HG02610 (cell line): ENCODE results near the gene TLX1.

Experiments
- ATAC-seq: cut with Tn5 transposase; IDR thresholded peaks from one replicate; pipeline ENCODE4 v1.9.1; 2021; ENCODE audit warnings: mild to moderate bottlenecking, moderate library complexity; ENCODE audit not compliant: unreplicated experiment

TLX1 gene

DNA sequence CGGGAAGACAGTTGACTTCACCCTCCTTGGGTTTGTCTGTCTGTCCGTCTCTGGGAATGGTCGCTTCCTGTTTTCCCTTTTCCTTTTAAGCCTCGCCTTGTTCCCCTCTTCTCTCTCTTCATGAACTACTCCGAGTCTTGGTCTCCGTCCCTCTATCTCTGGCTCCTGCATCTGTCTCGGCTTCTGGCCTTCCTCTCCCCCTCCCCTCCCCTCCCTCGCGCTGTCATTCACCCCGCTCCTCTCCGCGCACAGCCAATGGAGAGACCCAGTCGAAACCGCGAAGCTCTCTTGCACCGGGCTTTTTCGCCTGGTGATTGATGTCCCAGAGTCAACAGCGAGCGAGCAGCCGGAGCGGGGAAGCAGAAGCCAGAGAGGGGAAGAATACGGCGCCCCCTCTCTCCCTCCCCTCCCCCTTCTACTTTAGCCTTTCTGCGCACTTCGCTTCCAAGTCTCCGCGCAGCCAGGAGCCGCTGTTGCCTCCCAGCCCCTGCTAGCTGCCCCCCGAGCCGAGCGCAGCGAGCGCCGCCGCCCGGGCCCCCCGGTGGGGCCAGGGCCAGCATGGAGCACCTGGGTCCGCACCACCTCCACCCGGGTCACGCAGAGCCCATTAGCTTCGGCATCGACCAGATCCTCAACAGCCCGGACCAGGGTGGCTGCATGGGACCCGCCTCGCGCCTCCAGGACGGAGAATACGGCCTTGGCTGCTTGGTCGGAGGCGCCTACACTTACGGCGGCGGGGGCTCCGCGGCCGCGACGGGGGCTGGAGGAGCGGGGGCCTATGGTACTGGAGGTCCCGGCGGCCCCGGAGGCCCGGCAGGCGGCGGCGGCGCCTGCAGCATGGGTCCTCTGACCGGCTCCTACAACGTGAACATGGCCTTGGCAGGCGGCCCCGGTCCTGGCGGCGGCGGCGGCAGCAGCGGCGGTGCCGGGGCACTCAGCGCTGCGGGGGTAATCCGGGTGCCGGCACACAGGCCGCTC is at the start of gene TLX1:
TSS of gene TLX1 (plus strand) at position 317 of the 978 bp plus-strand sequence. CDS start at position 559, 242 bp downstream.
- ATAC-seq, result no peak

DNA sequence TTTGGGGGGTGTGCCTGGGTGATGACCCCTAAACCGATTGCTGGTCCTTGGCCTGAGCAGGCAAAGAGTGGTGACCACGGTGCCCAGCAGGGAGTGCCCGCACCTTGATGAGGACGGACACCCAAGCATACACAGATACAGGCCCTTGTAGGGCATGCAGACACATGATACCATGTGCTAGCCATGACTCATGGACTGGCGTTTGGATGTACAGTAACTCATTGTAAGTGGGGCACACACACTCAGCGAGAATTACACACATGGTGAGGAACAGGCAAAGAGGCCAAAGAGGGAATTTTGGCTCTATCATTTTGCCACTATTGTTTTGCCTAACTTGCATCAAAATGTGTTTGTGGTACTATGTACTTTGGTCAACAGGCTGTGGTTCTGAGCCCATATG is 45.3 kb upstream of the TLX1 start:
- ATAC-seq, result no peak

DNA sequence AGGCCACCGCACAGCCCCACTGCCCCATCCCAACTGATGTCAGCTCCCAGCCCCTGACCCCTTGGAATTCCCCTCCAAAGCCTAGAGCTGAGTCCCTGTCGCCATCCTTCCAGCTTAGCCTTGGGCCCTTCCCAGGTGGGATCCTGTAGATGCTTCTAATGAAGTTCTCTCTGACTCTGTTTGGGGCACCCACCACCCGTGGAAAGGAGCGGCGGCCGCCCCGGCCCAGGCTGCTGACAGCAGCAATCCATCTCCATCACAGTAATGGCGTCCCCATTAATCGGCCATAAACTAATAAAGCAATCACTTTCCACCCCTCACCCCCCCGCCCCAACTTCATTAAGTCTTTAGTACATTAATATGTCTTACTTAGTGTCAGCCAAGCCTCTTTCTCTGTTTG is 43.7 kb upstream of the TLX1 start:
- no peak for ATAC-seq

DNA sequence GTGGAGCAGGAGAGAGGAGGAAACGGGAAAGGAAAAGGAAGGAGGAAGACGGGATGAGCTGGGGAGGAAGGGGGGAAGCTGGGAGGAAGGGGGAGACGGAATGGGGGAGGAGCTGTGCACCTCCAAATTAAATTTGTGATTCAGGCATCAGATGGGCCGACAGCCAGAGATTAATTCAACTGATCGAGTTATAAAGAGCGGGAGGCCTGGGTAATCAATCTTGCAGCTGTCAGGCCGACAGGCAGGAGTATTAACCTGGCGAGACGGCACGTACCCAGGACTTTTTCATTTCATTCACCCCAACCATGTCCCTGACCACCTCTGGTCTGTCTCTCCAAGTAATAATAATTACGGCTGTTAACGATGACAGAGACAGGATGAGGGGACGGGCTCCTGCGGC is 43.1 kb upstream of the TLX1 start:
- ATAC-seq, result no peak

DNA sequence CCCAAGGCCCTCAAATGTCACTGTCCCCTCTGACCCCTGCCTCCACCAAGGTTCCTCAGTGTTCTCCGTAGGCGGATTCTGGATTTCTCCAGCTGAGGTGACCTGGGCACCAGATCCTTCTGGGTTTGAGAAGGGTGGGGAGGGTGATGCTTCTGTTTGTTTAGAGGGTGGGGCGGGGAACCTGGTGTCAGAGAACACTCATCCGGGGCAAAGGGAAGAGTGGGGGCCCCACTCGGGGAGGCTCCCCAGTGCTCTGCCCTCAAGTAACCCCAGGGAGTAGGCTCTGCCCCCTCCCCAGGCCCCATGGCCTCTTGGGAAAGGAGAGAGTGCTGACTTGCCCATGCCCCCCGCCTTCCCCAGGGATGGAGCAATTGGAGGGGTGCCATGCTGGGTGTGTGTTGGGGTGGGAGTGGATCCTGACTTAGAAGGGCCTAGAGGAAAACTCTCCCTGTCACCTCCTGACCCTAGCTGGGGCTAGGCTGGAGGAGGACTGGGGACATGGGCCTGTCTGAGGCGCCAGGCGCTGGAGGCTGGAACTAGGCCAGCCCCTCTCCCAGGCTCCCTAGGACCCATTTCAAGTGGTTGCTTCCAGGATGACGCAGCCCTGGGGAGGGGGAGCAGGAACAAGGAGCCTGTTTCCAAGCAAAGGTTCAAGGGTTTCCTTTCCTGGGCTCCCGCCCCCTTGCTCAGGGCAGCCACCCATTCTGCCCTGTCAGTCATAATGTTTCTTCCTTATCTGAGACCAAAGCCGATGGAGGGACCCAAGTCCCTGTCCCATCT is 41.4 kb upstream of the TLX1 start:
- ATAC-seq, result no peak

DNA sequence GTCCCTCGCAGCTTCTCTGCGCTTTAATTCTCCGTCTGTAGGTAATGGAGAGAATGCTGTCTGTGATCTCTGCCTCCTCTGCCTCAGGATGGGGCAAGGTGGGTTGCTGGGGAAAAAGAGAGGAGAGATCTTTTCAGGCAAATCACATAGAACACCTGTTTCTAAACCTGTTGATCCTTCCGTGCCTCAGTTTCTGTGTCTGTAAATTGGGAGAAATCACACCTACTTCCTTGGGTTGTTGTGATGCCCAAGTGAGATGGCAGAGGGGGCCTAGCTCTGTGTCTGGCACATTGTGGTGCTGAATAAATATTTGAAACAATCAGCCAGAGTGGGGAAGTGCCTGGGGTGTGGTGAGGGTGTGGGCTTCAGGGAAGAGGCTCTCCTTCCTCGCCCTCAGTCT is 40.5 kb upstream of the TLX1 start:
- ATAC-seq, result no peak

DNA sequence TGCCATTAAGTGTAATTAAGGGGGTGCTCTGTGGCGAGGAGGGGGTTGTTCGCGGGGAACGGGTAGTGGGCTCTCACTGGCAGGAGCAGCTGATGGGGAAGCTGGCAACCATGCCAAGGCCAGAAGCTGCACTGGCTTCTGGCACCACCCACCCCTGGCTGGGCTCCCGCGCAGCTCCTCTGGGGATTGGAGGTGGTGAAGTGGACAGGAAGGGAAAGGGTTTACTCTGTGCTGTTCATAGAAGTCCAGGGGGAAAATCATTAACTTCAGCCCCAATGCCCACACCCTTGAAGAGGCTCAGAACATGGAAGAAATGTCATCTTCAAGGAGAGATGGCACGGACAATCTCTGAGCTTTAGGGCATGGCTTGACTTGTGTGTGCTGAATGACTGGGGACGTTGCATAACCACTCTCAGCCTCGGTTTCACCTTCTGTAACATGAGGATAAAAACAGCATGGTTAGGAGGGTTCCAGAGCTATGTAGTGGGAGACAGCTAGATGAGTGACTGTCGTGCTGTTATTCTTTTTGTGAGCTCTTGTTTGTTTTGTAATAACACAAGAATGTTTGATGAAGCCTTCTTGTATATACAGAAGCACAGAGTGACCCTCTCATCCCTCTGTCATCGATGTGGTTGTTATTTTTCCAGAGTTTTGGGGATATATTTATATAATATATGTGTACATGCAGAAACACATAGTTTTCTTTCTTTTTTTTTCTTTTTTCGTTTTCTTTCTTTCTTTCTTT is 39.4 kb upstream of the TLX1 start:
- ATAC-seq, result no peak

DNA sequence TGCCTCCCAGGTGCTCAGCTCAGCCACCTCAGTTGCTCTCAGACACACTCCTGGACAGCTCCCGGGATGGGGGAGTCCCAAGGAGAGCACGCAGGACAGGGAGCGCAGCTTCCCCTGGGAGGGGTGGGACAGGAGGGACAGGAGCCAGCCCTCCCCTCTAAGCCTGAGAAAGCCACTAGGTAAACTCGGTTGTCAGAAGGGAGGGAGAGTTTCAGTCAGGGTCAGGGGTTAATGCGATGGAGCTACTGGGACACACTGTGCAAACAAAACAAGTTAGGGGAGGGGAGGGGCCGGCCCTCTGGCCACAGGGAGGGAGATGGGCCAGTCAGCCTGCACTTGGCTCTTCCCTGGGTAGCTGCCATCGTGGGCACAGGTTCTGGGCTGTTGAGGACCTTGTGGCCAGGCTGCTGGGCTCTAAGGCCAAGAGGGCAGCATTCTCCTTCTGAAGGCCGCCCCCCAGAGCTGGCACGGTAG is 38.2 kb upstream of the TLX1 start:
- ATAC-seq, result no peak

DNA sequence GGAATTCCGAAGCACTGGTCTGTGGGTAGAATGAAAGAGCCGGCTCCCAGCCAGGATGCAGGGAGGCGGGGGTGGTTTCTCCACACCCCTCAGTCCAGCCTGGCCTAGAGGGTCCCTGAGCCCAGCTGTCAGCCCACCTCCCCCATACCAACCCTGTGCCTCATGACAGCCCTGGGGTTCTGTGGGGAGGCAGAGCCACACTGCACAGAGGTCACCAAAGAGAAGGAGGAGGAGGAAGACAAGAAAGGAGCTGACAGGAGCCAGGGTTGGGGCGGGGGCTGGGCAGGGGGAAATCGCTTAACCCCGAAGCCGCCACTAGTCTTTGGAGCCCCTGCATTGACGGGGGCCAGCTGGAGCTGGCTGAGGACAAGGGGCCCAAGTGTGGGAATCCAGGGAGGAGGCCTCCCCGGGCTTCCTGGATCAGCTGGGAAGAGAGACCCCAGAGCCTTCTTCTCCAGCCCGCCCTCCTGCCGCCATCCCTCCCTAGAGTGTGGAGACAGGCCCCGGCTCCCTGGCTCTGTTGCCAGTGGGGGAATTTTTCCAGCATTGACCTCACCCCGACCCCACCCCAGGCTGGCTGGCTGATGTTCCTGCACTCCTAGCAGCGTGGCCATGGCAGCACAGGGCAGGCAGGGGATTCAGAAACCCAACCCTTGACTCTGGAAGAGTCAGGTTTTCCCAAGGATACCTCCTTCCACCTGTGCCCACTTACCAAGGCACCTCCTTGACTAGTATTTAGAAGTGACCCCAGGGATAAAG is 36.8 kb upstream of the TLX1 start:
- no peak for ATAC-seq

DNA sequence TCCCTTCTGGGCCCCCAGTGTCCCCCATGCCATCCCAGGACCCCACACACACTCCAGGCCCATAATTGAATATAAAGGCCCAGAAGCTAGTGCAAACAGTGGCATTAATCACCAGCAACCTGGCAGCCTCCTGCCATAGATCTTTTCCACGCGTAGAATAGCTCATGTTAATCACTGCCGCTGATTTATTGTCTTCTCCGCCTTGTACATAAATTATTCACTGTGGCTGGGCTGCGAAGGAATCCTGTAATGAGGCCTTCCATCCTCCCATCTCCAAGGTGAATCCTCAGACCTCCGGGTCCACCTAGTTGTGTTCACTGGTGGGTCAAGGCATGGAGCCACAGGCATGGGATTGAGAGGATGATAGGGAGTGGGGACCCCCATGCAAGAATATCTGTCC is 36.1 kb upstream of the TLX1 start:
- no peak for ATAC-seq

DNA sequence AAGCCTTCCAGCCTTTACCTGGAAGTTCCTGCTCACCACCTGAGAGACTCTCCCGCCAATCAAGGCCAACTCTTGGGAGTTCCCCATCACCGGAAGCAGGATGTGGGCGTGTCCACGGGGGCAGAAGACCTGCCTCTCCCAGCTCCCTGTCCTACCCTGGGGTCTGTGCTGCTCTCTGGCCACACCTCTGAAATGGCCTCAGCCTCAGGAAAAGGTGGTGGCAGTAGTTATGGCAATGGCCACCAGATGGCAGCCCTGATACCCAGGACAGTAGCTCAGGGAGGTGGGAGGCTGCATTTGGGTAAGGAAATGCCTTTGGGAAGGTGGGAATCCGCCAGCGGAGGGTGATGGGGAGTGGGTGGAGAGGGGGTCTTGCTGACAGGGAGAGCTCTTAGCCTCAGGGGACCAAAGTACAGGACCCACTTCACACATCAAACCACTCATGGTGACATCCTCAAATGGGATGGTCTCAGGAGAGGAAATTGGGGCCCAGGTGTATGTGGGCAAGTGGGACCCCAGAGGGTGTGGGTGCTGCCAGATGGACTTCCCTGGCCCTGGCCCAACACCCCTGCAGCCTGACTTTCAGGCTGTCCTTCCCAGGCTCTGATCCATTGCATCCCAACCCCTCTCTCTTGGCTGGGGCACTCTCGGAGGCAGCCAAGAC is 35.4 kb upstream of the TLX1 start:
- no peak for ATAC-seq

DNA sequence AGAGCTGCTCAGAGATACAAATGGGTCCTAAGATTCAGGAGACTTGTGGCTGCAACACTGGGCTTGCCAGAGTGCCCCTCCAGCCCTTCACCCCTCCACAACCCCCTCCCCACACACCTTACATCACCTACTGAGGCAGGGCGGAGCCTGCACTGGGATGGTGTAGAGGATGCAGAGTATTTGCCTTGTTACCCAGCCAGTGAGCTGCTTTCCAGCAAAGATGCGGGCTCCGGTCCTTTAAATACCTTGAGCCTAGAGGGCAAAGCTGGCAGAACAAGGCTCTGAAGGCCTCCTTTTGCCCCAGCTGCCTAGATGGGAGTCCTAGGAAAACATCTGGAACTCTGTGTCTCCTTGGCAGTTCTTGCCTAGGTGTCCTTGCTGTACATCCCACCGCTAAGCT is 34.7 kb upstream of the TLX1 start:
- no peak for ATAC-seq

DNA sequence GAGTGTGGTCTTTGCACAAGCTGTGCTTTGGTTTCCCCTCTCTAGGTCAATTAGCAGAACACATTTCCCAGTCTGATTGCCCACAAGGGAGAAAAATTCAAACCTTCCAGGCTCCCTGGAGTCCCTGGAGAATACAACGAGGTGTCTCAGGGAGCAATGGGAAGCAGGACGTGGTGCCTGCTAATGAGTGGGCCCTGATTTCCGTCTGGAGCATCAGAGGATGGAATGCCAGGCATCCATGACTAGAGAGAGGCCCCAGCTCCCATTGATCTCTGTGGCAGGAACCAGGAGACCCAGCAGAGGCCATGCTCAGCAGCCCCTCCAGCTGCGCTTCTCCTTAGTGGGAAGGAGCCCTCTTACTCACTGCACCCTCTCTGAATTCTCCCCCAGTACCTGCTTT is 33.2 kb upstream of the TLX1 start:
- no peak for ATAC-seq

DNA sequence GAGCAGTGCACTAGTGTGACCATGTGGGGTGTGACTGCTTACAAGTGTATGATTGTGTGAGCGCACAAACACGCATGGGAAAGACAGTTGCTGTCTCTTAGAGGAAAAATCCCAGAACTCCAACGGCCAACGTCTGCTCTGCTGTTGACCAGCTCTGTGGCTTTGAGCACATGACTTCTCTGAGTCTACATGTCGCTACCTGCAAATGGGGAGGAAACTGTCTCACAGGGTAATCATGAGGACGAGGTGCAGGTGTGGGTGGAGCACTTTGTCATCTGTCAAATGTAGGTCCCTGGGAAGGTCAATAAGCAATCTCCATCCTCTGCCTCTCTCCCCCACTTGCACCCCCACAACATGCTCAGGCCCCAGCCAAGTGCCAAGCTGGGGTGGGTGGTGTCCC is 31.2 kb upstream of the TLX1 start:
- no peak for ATAC-seq

DNA sequence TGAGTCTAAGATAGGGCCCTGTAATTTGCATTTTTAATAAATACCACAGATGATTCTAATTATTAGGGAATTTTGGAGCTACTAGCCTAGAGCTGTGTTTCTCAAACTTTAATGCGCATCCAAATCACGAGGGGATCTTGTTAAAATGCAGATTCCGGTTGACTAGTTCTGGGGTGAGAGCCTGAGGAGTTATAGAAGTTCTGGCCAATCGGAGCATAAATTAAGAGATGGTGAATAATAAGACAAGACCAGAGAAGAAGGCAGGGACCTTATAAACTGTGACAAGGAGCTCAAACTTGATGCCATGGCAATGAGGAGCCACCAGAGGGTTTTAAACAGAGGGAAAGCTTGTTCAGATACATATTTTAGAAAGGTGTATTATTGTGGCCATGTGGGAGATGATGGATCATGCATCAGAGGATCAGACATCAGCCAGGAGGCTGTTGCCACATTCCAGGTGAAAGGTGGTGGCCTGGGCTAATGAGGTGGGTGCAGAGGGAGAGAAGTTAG is 29.7 kb upstream of the TLX1 start:
- ATAC-seq, result no peak

DNA sequence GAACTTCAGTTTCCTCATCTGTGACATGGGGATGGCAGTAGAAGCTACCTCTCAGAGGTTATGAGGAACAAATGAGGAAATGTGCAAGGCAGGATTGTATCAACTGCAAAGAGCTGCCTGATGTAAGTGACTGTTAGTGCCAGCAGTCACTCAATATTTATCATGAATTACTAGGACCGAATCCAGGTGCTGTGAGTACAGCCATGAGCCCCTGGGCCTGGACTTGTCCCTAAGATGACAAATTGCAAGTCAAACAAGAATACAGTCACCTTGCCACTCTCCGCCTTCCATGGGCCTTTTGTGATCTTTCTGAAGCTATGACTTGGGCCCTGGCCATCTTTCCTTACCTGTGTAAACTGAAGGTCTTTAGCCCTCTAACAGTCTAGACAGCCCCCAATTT is 27.7 kb upstream of the TLX1 start:
- ATAC-seq, result no peak

DNA sequence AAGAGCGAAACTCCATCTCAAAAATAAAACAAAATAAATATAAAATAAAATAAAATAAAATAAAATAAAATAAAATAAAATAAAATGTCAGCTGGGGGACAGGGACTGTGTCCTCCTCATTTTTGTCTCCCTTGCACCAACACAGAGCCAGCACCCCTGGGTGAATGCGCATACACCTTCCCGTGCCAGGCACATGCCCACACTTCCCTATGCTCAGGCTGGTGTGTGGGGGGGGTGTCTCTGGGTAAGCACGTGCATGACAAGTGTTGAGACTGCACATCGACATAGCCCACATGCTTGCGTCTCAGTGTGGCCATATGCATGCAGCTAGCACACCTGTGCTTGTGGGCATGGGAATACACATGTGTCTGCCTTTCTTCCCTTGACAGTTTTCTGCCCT is 24.7 kb upstream of the TLX1 start:
- no peak for ATAC-seq

DNA sequence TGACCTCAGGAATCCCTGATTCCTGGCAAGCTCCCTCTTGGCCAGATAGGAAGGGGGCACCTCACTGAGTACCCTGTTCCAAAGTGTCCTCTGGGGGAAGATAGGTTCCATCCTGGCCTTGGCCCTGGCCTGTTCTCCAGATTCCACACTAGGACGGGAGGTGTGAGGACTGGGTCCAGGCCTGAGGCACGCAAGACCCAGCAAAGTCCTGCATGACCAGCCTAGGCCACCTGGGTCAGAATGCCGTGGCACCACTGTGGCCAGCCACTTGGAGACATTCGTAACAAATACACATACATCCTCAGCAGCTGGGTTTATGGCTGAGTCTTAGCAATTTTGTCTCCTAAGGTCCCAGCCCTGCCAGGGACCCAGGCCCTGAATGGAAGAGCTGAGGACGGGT is 23.3 kb upstream of the TLX1 start:
- ATAC-seq, result no peak

DNA sequence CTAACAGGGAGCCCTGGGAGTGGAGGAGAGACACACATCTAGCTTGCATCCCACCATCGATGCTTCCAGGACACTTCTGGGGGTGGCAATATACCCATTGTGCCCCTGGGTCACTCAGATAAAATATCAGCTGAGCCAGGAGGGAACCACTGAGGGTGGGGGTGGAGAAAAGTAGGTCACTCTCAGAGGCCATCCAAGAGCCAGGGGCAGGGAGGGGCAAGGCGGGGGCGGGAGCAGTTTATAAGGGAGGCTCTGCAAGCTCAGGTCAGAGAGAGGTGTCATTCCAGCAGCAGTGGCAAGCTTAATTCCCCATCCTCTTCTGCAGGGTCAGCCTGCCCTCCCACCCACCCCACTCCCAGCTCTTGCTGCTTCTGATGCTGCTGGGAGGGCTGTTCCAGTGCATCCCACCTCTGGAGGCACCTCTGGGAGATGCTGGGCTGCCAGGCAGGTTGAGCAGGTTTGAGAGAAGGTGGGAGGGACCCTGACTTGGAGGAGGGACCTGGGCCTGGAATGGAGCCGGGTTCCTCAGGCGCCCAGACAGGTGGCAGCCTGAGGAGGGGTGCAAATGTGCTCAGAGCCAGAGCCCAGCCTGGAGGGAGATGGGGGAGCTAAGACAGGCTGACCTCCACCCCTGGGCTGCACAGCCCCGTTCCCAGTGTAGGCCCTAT is 20.1 kb upstream of the TLX1 start:
- no peak for ATAC-seq
